Vagina (tissue), 2 donors: ENCODE results near the gene LONP2.

Source experiments
- CTCF ChIP-seq, 3 experiments: fragments of 450-650 bp in 2 of 3; fragments of 200-600 bp in 1 of 3; sonication (generic) in 1 of 3; IDR thresholded peaks; one replicate each; pipeline ENCODE4 v1.5.1; 2017 to 2019; ENCODE audit warnings: antibody characterized with exemption in 3 of 3, mild to moderate bottlenecking in 2 of 3, moderate library complexity in 2 of 3
- POLR2A ChIP-seq, 2 donors: fragments of 450-650 bp; IDR thresholded peaks; one replicate each; pipeline ENCODE4 v1.6.1; 2017; ENCODE audit warnings: antibody characterized with exemption in 2 of 2, mild to moderate bottlenecking in 2 of 2, moderate library complexity in 2 of 2
- POLR2AphosphoS5 ChIP-seq, 2 donors: sonication (generic); formaldehyde crosslinking; IDR thresholded peaks; one replicate each; pipeline ENCODE4 v1.9.0; 2017; ENCODE audit warnings: antibody characterized with exemption in 2 of 2, mild to moderate bottlenecking in 2 of 2, low read depth in 1 of 2; ENCODE audit not compliant: insufficient read depth in 1 of 2

- TF ChIP-seq CTCF (IDR thresholded peaks at IDR 0.05) (no peak), POLR2A (IDR thresholded peaks at IDR 0.05) (no peak), POLR2AphosphoS5 (IDR thresholded peaks at IDR 0.05; ENCODE audit: insufficient read depth in 1 of 2, low read depth in 1 of 2) (no peak)
Measured at GRCh38 chr16:48361012-48361411, 116.9 kb downstream of the LONP2 start.
